ENCODE results near the gene NFIC.
A peak's percentile ranks its signal among the peaks of the same experiment; 100 is the strongest.
"Not testable (repeated sequence)": the region's sequence is repeated elsewhere in the genome, so short reads cannot be mapped to it uniquely, and the experiment has no call there.

Gene NFIC

DNA sequence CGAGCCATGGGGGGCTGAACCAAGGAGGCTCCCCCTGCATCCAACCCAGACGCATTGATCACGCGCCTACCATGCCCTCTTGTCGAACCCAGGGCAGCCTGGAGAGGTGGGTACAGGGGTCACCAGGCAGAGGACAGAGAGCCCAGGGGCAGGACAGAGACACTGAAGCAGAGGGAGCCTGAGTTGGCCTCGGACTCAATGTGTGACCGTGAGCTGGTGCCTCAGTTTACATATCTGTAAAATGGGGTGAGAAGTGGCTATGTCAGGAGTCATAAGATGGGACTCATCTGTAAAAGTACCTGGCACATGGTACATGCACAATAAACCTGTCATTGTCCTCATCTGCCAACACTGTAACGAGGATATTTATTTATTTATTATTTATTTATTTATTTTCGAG, 24.1 kb upstream of the NFIC start:
- no peak for ATAC-seq

GRCh38 chr19:3342962-3343361, 23.4 kb upstream of the NFIC start:
- not testable (repeated sequence) for ATAC-seq

More for the DNA sequence above, 24.1 kb upstream of the NFIC start:
- no peak for TF ChIP-seq OSR1 (CRISPR knock-in tag; IDR thresholded peaks at IDR 0.05)
- no peak for TF ChIP-seq ARNTL (CRISPR knock-in tag; IDR thresholded peaks at IDR 0.05; ENCODE audit: borderline replicate concordance, low read depth)
- TF ChIP-seq, protein P1, sequence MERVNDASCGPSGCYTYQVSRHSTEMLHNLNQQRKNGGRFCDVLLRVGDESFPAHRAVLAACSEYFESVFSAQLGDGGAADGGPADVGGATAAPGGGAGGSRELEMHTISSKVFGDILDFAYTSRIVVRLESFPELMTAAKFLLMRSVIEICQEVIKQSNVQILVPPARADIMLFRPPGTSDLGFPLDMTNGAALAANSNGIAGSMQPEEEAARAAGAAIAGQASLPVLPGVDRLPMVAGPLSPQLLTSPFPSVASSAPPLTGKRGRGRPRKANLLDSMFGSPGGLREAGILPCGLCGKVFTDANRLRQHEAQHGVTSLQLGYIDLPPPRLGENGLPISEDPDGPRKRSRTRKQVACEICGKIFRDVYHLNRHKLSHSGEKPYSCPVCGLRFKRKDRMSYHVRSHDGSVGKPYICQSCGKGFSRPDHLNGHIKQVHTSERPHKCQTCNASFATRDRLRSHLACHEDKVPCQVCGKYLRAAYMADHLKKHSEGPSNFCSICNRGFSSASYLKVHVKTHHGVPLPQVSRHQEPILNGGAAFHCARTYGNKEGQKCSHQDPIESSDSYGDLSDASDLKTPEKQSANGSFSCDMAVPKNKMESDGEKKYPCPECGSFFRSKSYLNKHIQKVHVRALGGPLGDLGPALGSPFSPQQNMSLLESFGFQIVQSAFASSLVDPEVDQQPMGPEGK (CRISPR knock-in tag; IDR thresholded peaks at IDR 0.05; ENCODE audit: borderline replicate concordance): no peak
- TF ChIP-seq GLIS3 (CRISPR knock-in tag; IDR thresholded peaks at IDR 0.05): no peak
- no peak for TF ChIP-seq BACH2 (CRISPR knock-in tag; IDR thresholded peaks at IDR 0.05; ENCODE audit: borderline replicate concordance)
- TF ChIP-seq ZFP3 (CRISPR knock-in tag; IDR thresholded peaks at IDR 0.05): no peak
- no peak for TF ChIP-seq SNAI2 (CRISPR knock-in tag; IDR thresholded peaks at IDR 0.05)

- ATAC-seq: peak; percentile 99
- TF ChIP-seq TCF4 (CRISPR knock-in tag; IDR thresholded peaks at IDR 0.05; ENCODE audit: borderline replicate concordance): no peak
- TF ChIP-seq, protein P2, sequence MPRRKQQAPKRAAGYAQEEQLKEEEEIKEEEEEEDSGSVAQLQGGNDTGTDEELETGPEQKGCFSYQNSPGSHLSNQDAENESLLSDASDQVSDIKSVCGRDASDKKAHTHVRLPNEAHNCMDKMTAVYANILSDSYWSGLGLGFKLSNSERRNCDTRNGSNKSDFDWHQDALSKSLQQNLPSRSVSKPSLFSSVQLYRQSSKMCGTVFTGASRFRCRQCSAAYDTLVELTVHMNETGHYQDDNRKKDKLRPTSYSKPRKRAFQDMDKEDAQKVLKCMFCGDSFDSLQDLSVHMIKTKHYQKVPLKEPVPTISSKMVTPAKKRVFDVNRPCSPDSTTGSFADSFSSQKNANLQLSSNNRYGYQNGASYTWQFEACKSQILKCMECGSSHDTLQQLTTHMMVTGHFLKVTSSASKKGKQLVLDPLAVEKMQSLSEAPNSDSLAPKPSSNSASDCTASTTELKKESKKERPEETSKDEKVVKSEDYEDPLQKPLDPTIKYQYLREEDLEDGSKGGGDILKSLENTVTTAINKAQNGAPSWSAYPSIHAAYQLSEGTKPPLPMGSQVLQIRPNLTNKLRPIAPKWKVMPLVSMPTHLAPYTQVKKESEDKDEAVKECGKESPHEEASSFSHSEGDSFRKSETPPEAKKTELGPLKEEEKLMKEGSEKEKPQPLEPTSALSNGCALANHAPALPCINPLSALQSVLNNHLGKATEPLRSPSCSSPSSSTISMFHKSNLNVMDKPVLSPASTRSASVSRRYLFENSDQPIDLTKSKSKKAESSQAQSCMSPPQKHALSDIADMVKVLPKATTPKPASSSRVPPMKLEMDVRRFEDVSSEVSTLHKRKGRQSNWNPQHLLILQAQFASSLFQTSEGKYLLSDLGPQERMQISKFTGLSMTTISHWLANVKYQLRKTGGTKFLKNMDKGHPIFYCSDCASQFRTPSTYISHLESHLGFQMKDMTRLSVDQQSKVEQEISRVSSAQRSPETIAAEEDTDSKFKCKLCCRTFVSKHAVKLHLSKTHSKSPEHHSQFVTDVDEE (CRISPR knock-in tag; IDR thresholded peaks at IDR 0.05): 0 out of 2 replicates have a peak, but pooled peaks have one; percentile 39
- no peak for TF ChIP-seq OSR1 (CRISPR knock-in tag; IDR thresholded peaks at IDR 0.05)
- TF ChIP-seq SNAI2 (CRISPR knock-in tag; IDR thresholded peaks at IDR 0.05): no peak
- TF ChIP-seq GLIS3 (CRISPR knock-in tag; IDR thresholded peaks at IDR 0.05): 0 out of 2 replicates have a peak, but pooled peaks have one; percentile 80
- TF ChIP-seq ZNF70 (CRISPR knock-in tag; IDR thresholded peaks at IDR 0.05): no peak
- TF ChIP-seq, protein P1 (CRISPR knock-in tag; IDR thresholded peaks at IDR 0.05; ENCODE audit: borderline replicate concordance): no peak
- no peak for TF ChIP-seq CREB5 (CRISPR knock-in tag; IDR thresholded peaks at IDR 0.05; ENCODE audit: low read depth)
- TF ChIP-seq, protein P3, sequence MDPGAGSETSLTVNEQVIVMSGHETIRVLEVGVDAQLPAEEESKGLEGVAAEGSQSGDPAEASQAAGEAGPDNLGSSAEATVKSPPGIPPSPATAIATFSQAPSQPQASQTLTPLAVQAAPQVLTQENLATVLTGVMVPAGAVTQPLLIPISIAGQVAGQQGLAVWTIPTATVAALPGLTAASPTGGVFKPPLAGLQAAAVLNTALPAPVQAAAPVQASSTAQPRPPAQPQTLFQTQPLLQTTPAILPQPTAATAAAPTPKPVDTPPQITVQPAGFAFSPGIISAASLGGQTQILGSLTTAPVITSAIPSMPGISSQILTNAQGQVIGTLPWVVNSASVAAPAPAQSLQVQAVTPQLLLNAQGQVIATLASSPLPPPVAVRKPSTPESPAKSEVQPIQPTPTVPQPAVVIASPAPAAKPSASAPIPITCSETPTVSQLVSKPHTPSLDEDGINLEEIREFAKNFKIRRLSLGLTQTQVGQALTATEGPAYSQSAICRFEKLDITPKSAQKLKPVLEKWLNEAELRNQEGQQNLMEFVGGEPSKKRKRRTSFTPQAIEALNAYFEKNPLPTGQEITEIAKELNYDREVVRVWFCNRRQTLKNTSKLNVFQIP (CRISPR knock-in tag; IDR thresholded peaks at IDR 0.05; ENCODE audit: borderline replicate concordance, low read depth): no peak
- no peak for TF ChIP-seq ZFP30 (CRISPR knock-in tag; IDR thresholded peaks at IDR 0.05)
- no peak for TF ChIP-seq RARB (CRISPR knock-in tag; IDR thresholded peaks at IDR 0.05)
- TF ChIP-seq TOX (CRISPR knock-in tag; IDR thresholded peaks at IDR 0.05; ENCODE audit: borderline replicate concordance): no peak
- no peak for TF ChIP-seq ZNF8 (CRISPR knock-in tag; IDR thresholded peaks at IDR 0.05)
- TF ChIP-seq BACH2 (CRISPR knock-in tag; IDR thresholded peaks at IDR 0.05; ENCODE audit: borderline replicate concordance): no peak
- no peak for TF ChIP-seq CSRNP3 (CRISPR knock-in tag; IDR thresholded peaks at IDR 0.05)
- TF ChIP-seq PPARA (CRISPR knock-in tag; IDR thresholded peaks at IDR 0.05; ENCODE audit: borderline replicate concordance): no peak
- TF ChIP-seq ZFP3 (CRISPR knock-in tag; IDR thresholded peaks at IDR 0.05): peak; percentile 60; the same call in 1 of the 2 replicates
- no peak for TF ChIP-seq ISL1 (CRISPR knock-in tag; IDR thresholded peaks at IDR 0.05)
- TF ChIP-seq ZC3H10 (CRISPR knock-in tag; IDR thresholded peaks at IDR 0.05): no peak
- TF ChIP-seq ZNF565 (CRISPR knock-in tag; conservative IDR thresholded peaks at IDR 0.05; ENCODE audit: low read depth): no peak
- TF ChIP-seq CSDC2 (CRISPR knock-in tag; IDR thresholded peaks at IDR 0.05): 0 out of 2 replicates have a peak, but pooled peaks have one; percentile 26
- TF ChIP-seq ARNTL (CRISPR knock-in tag; IDR thresholded peaks at IDR 0.05; ENCODE audit: borderline replicate concordance, low read depth): no peak
- TF ChIP-seq ESRRG (CRISPR knock-in tag; IDR thresholded peaks at IDR 0.05): no peak
Measured at GRCh38 chr19:3343619-3344502, 22.5 kb upstream of the NFIC start.
